BJ (cell line): ENCODE measurements around the gene COPG2. TPM values are rescaled to one million over a fixed set of nuclear protein-coding genes. Genes with fewer than 3 reads are reported as not detected.

ENCODE experiments used
- CTCF ChIA-PET: fragments of 350-600 bp; formaldehyde crosslinking; extraction: SDS; loops from one replicate; lab custom pipeline; 2021; ENCODE audit warnings: antibody characterized with exemption, inconsistent platforms; lab: Yijun Ruan, JAX
- POLR2A ChIA-PET: fragments of 300-600 bp; sonication (Branson Sonifier 250); formaldehyde crosslinking; extraction: SDS; loops from one replicate; lab custom pipeline; 2021; ENCODE audit warnings: antibody characterized with exemption; lab: Charles Lee
- DNase-seq: peaks from one replicate; pipeline ENCODE4 v3.0.0-alpha.2; 2011; ENCODE audit warnings: low read depth
- H3K27me3 ChIP-seq: 2 replicates; pipeline ENCODE4 v1.6.0; 2011; ENCODE audit warnings: low read length; ENCODE audit not compliant: control insufficient read depth, insufficient read depth
- H3K36me3 ChIP-seq: 2 replicates; pipeline ENCODE4 v1.5.1; 2011; ENCODE audit warnings: low read length; ENCODE audit not compliant: control insufficient read depth, insufficient read depth
- H3K4me3 ChIP-seq: 2 replicates; pipeline ENCODE4 v1.5.1; 2011; ENCODE audit warnings: low read depth, mild to moderate bottlenecking, control low read depth, low read length
- CTCF ChIP-seq: IDR thresholded peaks from 2 replicates; pipeline ENCODE4 v1.5.1; 2011; ENCODE audit warnings: low read depth, mild to moderate bottlenecking, control low read depth, inconsistent platforms, low read length, moderate library complexity; ENCODE audit not compliant: insufficient read depth
- polyA plus RNA-seq: library from polyadenylated mRNA; depleted of rRNA; stranded (reverse); fragments of >200 nt; gene quantifications from 2 replicates; pipeline ENCODE4 v1.2.3, GENCODE V29; 2011

Gene COPG2
- polyA plus RNA-seq, 1 experiment, result 22.1 TPM

- no peak for DNase-seq
These were observed 162.2 kb downstream of the COPG2 start for GRCh38 chr7:130506358-130506757.

GRCh38 chr7:130505753-130506152 lies 162.8 kb downstream of the COPG2 start:
- POLR2A ChIA-PET, result interaction anchor here (0.6 kb wide), 1 partner anchor 106 kb away, joined by 4 read pairs; no protein-coding TSS in a partner anchor
- CTCF ChIA-PET, result interaction anchor here (0.6 to 1.0 kb wide), 2 partner anchors 12 to 151 kb away, joined by 3 to 5 read pairs; no protein-coding TSS in a partner anchor
- TF ChIP-seq CTCF, result no peak
- Histone ChIP-seq H3K27me3 (no peaks in the 10 kb centered on the region), H3K4me3 (no peak overlapping the region), H3K36me3 (peaks cover 2% of the 10 kb centered on the region)
- no peak for DNase-seq

More at GRCh38 chr7:130506358-130506757, 162.2 kb downstream of the COPG2 start:
- no peak for TF ChIP-seq CTCF
- POLR2A ChIA-PET, result no interaction called here
- H3K27me3 ChIP-seq, result no peaks in the 10 kb centered on the region
- peaks cover 3% of the 10 kb centered on the region for H3K36me3 ChIP-seq
- CTCF ChIA-PET, result interaction anchor here (1.0 kb wide), 1 partner anchor 152 kb away, joined by 5 read pairs; no protein-coding TSS in a partner anchor
- H3K4me3 ChIP-seq, result no peak overlapping the region

DNA sequence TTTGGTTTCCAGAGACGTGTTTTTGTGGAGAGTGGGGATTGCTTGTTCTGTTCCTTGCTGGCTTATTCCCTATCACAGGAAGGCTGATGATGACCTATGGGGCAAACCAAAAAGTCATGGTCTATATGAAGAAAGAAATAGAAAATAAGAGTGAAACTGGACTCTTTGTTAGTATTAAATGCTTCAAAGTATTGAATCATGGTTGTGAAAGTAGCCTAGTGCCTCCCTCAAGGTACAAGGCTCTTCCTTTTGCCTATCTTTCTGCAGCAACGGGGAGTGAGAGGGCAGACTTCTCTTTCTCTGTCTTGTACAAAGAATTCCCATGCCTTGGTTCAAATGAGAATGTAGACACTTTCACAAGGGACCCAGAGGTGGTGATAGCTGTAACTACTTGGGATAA lies 167.6 kb downstream of the COPG2 start:
- no peak for TF ChIP-seq CTCF
- Histone ChIP-seq H3K36me3 (peaks cover 7% of the 10 kb centered on the region), H3K27me3 (no peaks in the 10 kb centered on the region), H3K4me3 (no peak overlapping the region)
- DNase-seq, result no peak
- CTCF ChIA-PET, result no interaction called here
- POLR2A ChIA-PET, result no interaction called here

GRCh38 chr7:130500463-130500862 lies 168.1 kb downstream of the COPG2 start:
- H3K27me3 ChIP-seq, result no peaks in the 10 kb centered on the region
- DNase-seq, result no peak
- POLR2A ChIA-PET, result no interaction called here
- H3K36me3 ChIP-seq, result peaks cover 7% of the 10 kb centered on the region
- H3K4me3 ChIP-seq, result no peak overlapping the region
- CTCF ChIA-PET, result no interaction called here
- TF ChIP-seq CTCF, result no peak

DNA sequence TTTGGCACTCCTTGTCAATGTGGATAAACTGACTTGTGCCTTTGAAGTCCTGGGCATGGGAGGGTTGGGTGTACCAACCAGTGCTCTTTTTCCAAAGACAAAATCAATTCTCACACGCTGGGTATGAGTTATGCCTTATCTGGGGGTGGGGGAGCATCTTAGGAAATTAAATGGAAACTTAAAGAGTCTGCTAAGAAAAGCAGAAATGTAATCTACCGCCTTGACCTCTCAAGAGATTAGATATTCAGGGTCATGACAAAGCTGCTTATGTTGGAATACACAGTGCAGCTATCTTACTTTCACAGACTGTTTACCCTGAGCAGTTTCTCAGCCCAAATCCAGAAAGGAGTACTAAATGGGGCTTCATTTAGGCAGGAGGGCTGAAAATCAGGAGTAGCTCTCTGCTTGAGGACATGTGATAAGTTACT lies 174.1 kb downstream of the COPG2 start:
- POLR2A ChIA-PET, result no interaction called here

More for the DNA sequence above, 174.1 kb downstream of the COPG2 start:
- CTCF ChIA-PET, result interaction anchor here (0.7 to 0.9 kb wide), 3 partner anchors 11 to 228 kb away, joined by 3 read pairs; no protein-coding TSS in a partner anchor
- Histone ChIP-seq H3K27me3 (no peaks in the 10 kb centered on the region), H3K4me3 (peak overlapping the region; percentile 62), H3K36me3 (peaks cover 5% of the 10 kb centered on the region)
- TF ChIP-seq CTCF, result no peak
- no peak for DNase-seq
